ENCODE data around the gene RBM22. TPM values are rescaled to one million over a fixed set of nuclear protein-coding genes. Genes with fewer than 3 reads are reported as not detected.

RBM22 gene
- total and polyA plus RNA-seq, 2 of the 8 experiments (the other 6 are each of a cell fraction or from before 2014, with no cell fraction given) = 20.8 to 33.9 TPM

- no peak for TF ChIP-seq JUN (IDR thresholded peaks at IDR 0.05; ENCODE audit: low read depth, low read length)
Observed at GRCh38 chr5:150651382-150651781, 49.5 kb downstream of the RBM22 start (continued).

Measured in H1 (cell line).